CD4-positive, CD25-positive, alpha-beta regulatory T cell (primary cell): ENCODE results near the gene XXYLT1. TPM values are rescaled to one million over a fixed set of nuclear protein-coding genes. Genes with fewer than 3 reads are reported as not detected.

Experiments
- ATAC-seq, 2 donors: fragments of 150-1000 bp; cut with Tn5 transposase; one replicate each; pipeline ENCODE4 v1.10.0; 2021; ENCODE audit warnings: low read depth in 2 of 2, moderate number of reproducible peaks in 2 of 2, moderate library complexity in 1 of 2
- DNase-seq, 3 donors: peaks; one replicate each; pipeline versions ENCODE4 v3.0.0 to v3.0.0-alpha.2; 2012 to 2022; ENCODE audit warnings: mixed read lengths in 1 of 3
- H3K27ac ChIP-seq: one replicate; pipeline ENCODE4 v1.7.0; 2013; ENCODE audit warnings: mild to moderate bottlenecking, low read length; ENCODE audit not compliant: insufficient read depth, poor library complexity, severe bottlenecking
- H3K27me3 ChIP-seq: one replicate; pipeline ENCODE4 v1.7.0; 2013; ENCODE audit warnings: low read length; ENCODE audit not compliant: control insufficient read depth, insufficient read depth
- H3K36me3 ChIP-seq: one replicate; pipeline ENCODE4 v1.7.0; 2013; ENCODE audit warnings: mild to moderate bottlenecking, low read length, moderate library complexity; ENCODE audit not compliant: control insufficient read depth, insufficient read depth
- H3K4me1 ChIP-seq: 2 replicates; pipeline ENCODE4 v1.7.0; 2013; ENCODE audit warnings: mild to moderate bottlenecking, low read length; ENCODE audit not compliant: insufficient read depth, control insufficient read depth, poor library complexity, severe bottlenecking
- H3K4me3 ChIP-seq: one replicate; pipeline ENCODE4 v1.7.0; 2013; ENCODE audit warnings: low read depth, mild to moderate bottlenecking, low read length, moderate library complexity
- H3K9me3 ChIP-seq, 2 experiments: 1 replicate in 1 of 2; 2 replicates in 1 of 2; pipeline ENCODE4 v1.7.0; 2013; ENCODE audit warnings: low read length in 2 of 2, mild to moderate bottlenecking in 1 of 2, moderate library complexity in 1 of 2; ENCODE audit not compliant: control insufficient read depth in 2 of 2
- H3K27ac Mint-ChIP-seq, 3 donors: one replicate each; pipeline ENCODE4 v1.8.0; 2020 to 2022; ENCODE audit warnings: mild to moderate bottlenecking in 3 of 3, mixed read lengths in 3 of 3, moderate library complexity in 2 of 3
- H3K27me3 Mint-ChIP-seq: one replicate; pipeline ENCODE4 v1.8.0; 2022; ENCODE audit warnings: mild to moderate bottlenecking, mixed read lengths
- H3K36me3 Mint-ChIP-seq: one replicate; pipeline ENCODE4 v1.8.0; 2020; ENCODE audit warnings: mixed read lengths
- H3K4me1 Mint-ChIP-seq, 4 donors: one replicate each; pipeline ENCODE4 v1.8.0; 2020 to 2022; ENCODE audit warnings: mixed read lengths in 4 of 4, mild to moderate bottlenecking in 1 of 4
- H3K4me3 Mint-ChIP-seq, 4 donors: one replicate each; pipeline ENCODE4 v1.8.0; 2020 to 2022; ENCODE audit warnings: mild to moderate bottlenecking in 4 of 4, mixed read lengths in 4 of 4, moderate library complexity in 3 of 4
- H3K9me3 Mint-ChIP-seq, 7 donors: one replicate each; pipeline ENCODE4 v1.8.0; 2020 to 2022; ENCODE audit warnings: mixed read lengths in 7 of 7, mild to moderate bottlenecking in 3 of 7, moderate library complexity in 2 of 7
- polyA plus RNA-seq, 4 donors: library from polyadenylated mRNA; unstranded; fragments of 300-500 nt; fragmentation: Illumina TruSeq; gene quantifications; one replicate each; pipeline ENCODE4 v1.2.3, GENCODE V29; 2021
- total RNA-seq: library from RNA; stranded (reverse); gene quantifications from one replicate; pipeline ENCODE4 v1.2.3, GENCODE V29; 2022

The XXYLT1 gene
- total and polyA plus RNA-seq, 5 donors from 2014 or later = 3.9 to 6.4 (median 5.7) TPM

DNA sequence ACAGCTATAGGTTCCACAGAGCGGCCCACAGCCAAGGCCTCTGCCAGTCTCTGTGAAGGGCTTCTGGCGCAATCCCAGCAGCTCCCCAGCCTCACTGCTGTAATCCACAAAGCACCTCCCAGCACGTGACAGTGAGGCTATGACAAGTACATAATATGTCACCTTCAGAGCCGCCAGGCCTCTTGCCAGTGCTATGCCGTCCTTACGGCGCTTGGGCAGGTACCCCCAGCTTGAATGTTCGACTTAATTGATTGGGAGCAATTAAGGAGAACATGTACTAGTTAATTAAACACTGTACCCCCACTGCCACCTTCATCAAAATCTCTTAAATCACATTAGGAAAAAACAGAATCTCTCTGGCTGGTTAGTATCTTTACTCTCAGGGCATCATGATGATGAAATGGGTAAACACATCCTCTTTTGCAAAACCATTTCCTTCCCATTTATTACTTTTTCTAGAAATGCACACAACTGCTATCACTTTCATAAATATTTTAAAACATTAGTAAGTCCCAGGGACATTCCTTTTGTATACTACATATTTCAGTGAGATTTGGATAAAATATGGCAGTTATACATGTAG is 169.9 kb downstream of the XXYLT1 start:
- H3K36me3 Mint-ChIP-seq = no peaks in the 10 kb centered on the region
- H3K9me3 ChIP-seq = no peaks in the 10 kb centered on the region
- no peak overlapping the region for H3K4me3 Mint-ChIP-seq
- H3K4me3 ChIP-seq = no peak overlapping the region
- DNase-seq (no peak), ATAC-seq (peak in 1 of 2 donors; percentile 46)
- no peaks in the 10 kb centered on the region for H3K36me3 ChIP-seq
- H3K27ac ChIP-seq = no peak overlapping the region
- peak overlapping the region in 1 of 3 donors; percentile 30 for H3K27ac Mint-ChIP-seq
- no peaks in the 10 kb centered on the region for H3K27me3 Mint-ChIP-seq
- peaks cover 1% of the 10 kb centered on the region for H3K4me1 ChIP-seq
- no peaks in the 10 kb centered on the region for H3K27me3 ChIP-seq
- H3K4me1 Mint-ChIP-seq = peaks cover 0 to 15% (median 10%) of the 10 kb centered on the region in 4 donors
- H3K9me3 Mint-ChIP-seq = no peaks in the 10 kb centered on the region

DNA sequence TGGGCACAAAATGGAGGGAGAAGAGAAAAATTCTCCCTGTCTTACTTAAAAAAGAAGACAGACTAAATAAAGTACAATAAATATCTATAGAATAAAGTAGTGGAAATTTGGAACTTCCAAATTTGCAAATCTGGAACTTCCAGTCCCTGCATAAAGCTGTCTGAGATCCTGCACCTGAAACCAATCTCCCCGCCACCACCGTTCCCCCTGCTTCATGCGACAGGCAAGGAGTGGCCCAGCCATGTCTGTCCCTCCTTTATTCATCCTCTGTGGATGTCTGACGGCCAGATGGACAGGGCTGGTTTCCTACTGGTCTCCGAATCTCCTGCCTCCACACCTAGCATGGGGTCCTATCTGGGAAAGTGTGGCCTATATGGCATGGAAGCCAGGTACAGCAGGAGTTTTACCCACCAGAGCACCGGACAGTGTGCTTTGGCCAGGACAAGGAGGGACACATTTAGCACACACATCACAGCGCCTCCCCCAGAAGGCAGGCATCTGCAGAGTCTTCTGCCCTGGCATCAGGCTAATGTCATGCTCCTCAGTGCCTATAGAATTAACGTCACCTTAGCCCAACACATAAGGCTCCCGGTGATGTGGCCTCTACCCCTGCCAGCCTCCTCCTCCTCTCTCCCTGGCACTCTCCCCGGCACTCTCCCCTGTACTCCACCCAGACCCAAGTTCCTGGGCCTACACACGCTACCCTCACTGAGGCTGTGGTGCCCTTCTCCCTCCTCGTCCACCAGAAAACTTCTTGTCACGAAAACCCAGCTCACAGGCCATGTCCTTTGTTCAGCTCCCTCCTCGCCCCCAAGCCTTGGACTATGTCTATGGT is 170.8 kb downstream of the XXYLT1 start:
- Mint-ChIP-seq H3K9me3 (no peaks in the 10 kb centered on the region), H3K4me1 (peaks cover 0 to 12% (median 9%) of the 10 kb centered on the region in 4 donors), H3K4me3 (no peak overlapping the region), H3K27ac (peak overlapping the region in 1 of 3 donors; percentile 7), H3K27me3 (no peaks in the 10 kb centered on the region), H3K36me3 (no peaks in the 10 kb centered on the region)
- Histone ChIP-seq H3K36me3 (no peaks in the 10 kb centered on the region), H3K27ac (no peak overlapping the region), H3K4me1 (no peaks in the 10 kb centered on the region), H3K27me3 (no peaks in the 10 kb centered on the region), H3K9me3 (no peaks in the 10 kb centered on the region), H3K4me3 (no peak overlapping the region)
- ATAC-seq (no peak), DNase-seq (no peak)

DNA sequence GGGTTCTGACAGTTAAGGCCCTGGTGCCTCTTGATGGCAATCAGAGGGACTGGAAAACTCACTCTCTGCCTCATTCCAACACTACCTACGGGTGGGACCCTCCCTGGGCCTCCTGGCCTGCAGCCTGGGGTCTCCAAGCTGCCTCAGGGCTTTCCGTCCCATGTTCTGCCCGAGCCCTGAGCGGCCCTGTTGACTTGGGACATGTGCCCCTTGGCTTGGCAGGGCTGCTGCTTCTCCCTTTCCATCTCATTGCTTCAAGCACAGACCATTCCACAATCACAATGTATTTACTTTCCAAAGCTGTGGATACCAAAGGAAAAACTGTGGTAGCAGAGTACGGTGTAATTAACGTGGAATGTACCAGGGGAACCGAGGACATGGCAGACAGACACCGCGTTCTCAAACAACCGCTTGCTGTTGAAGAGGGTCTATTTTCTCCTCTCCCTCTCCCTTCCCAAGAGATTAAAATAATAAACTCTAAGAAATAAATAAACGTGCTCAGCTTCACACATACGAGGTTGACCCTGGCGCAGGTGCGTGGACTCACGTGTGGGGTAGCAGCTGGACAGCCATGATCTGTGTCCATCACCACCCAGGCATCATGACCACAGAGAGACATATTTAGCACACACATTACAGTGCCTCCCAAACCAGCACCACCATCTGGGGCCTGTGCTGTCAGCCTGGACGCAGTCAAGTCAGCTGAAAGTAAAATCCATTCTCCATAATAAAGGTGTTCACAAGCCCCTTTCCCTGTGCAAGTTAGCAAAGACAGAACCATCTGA is 172.0 kb downstream of the XXYLT1 start:
- peaks cover 0 to 12% (median 9%) of the 10 kb centered on the region in 4 donors for H3K4me1 Mint-ChIP-seq
- Histone ChIP-seq H3K4me1 (no peaks in the 10 kb centered on the region), H3K4me3 (no peak overlapping the region), H3K36me3 (no peaks in the 10 kb centered on the region), H3K27me3 (no peaks in the 10 kb centered on the region), H3K9me3 (no peaks in the 10 kb centered on the region), H3K27ac (no peak overlapping the region)
- peaks cover 0 to 3% (median 0%) of the 10 kb centered on the region in 7 donors for H3K9me3 Mint-ChIP-seq
- DNase-seq (no peak), ATAC-seq (no peak)
- H3K27ac Mint-ChIP-seq = peak overlapping the region in 2 of 3 donors; percentile 11 to 14
- H3K4me3 Mint-ChIP-seq = no peak overlapping the region
- H3K27me3 Mint-ChIP-seq = no peaks in the 10 kb centered on the region
- no peaks in the 10 kb centered on the region for H3K36me3 Mint-ChIP-seq

DNA sequence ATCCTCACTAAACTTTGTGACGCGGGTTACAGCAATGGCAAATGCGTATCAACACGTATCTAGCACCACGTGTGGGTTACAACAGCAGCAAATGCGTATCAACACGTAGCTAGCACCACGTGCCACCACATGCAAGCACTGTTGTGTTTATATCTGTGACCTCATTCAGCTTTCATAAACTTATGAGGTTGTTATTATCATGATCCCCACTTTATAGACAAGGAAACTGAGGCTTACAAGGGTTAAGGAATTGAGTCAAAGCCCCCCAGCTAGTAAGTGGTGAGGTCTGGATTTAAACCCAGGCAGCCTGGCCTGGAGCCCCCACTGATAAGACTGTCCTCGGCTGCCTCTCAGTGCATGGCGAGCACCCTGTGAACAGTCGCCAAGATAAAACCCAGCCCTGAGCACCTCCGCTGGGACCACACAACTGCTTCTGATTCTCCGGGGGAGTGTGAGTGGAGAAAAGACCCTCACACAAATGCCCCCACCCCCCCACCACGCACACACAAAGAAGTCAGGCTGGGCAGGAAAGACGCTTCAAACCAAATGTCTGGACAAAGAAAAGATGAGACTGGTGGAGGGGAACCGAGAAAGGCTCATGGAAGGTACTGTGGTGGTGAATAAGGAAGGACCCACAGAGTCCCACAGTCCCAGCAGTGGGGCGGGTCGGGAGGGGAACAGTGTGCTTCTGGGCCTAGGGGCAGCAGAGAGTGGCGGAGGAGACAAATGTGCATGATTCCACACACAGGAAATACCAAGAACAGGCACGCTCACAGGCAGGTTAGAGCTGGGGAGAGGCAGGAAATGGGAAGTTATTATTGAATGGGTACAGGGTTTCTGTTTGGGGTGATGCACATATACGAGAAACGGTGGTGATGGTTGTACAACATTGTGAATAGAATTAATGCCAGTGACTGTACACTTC is 173.4 kb downstream of the XXYLT1 start:
- Mint-ChIP-seq H3K27me3 (no peaks in the 10 kb centered on the region), H3K4me1 (peaks cover 0 to 12% (median 9%) of the 10 kb centered on the region in 4 donors), H3K9me3 (peaks cover 0 to 3% (median 0%) of the 10 kb centered on the region in 7 donors), H3K36me3 (no peaks in the 10 kb centered on the region), H3K27ac (peak overlapping the region in 1 of 3 donors; percentile 47), H3K4me3 (no peak overlapping the region)
- no peaks in the 10 kb centered on the region for H3K36me3 ChIP-seq
- ATAC-seq (no peak), DNase-seq (peak in 1 of 3 donors; percentile 15)
- no peak overlapping the region for H3K4me3 ChIP-seq
- no peaks in the 10 kb centered on the region for H3K4me1 ChIP-seq
- no peaks in the 10 kb centered on the region for H3K9me3 ChIP-seq
- no peaks in the 10 kb centered on the region for H3K27me3 ChIP-seq
- H3K27ac ChIP-seq = no peak overlapping the region

DNA sequence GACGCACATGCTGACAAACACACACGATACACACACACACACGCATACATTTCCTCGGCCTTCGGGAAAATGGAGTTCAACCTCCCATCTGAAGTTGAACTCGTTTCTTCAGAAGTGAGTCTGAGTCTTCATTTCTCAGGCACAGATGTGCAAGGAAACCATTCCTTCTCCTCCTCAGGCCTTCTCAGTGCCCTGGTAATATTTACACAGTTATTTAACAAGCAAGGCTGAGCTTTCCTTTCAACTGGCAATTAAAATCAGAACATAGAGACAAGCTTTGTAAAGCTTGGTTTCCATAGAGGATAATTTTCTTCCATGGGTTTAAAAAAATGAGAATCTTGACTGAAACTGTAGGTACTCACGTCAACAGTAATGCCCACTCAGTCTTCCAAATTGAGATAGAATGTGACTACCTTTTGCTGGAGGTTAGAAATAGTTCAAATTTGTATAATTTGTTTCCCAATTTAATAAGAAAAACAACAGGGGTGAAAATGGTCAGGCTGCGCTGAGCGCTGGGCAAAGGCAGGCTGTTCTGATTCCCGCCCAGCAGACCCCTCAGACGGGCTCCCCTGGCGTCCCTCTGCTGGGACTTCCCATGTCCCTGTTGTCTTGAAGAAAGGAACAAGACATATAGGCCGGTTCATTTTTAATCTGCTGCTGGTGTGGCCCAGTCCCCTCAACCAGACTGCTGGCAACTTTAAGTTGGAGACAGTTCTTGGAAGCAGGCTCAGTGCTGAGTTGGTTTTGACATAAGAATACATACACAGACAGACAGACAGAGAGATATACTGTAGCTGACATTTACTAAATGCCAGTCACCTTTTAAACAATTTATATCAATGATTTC is 174.3 kb downstream of the XXYLT1 start:
- peak overlapping the region in 1 of 3 donors; percentile 47 for H3K27ac Mint-ChIP-seq

DNA sequence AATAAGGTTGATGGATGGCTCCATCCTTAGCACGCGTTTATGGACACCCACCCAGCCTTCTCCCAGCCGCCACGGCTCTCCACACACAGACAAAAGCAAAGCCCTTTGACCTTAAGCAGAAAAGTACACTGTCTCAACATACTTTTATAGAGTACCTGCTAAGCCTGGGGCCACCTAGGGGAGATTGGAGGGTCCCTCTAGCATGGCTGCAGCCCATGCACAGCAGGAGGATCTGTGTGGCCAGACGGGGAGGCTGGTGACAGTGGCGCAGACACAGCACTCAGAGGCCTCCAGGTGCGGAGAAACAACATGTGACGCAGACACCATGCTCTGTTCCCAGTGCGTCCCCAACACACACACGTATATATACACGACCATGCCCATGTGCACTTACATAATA is 174.9 kb downstream of the XXYLT1 start:
- DNase-seq (no peak), ATAC-seq (no peak)
- Histone ChIP-seq H3K27me3 (no peaks in the 10 kb centered on the region), H3K27ac (no peak overlapping the region), H3K36me3 (no peaks in the 10 kb centered on the region), H3K4me3 (no peak overlapping the region), H3K9me3 (no peaks in the 10 kb centered on the region), H3K4me1 (no peaks in the 10 kb centered on the region)
- Mint-ChIP-seq H3K4me1 (peaks cover 0 to 8% (median 4%) of the 10 kb centered on the region in 4 donors), H3K27me3 (no peaks in the 10 kb centered on the region), H3K27ac (no peak overlapping the region), H3K9me3 (peaks cover 0 to 3% (median 0%) of the 10 kb centered on the region in 7 donors), H3K4me3 (no peak overlapping the region), H3K36me3 (no peaks in the 10 kb centered on the region)

More for the DNA sequence above, 174.3 kb downstream of the XXYLT1 start:
- H3K9me3 Mint-ChIP-seq = peaks cover 0 to 3% (median 0%) of the 10 kb centered on the region in 7 donors
- Histone ChIP-seq H3K9me3 (no peaks in the 10 kb centered on the region), H3K27ac (no peak overlapping the region), H3K4me3 (no peak overlapping the region), H3K36me3 (no peaks in the 10 kb centered on the region), H3K27me3 (no peaks in the 10 kb centered on the region), H3K4me1 (no peaks in the 10 kb centered on the region)
- H3K36me3 Mint-ChIP-seq = no peaks in the 10 kb centered on the region
- H3K27me3 Mint-ChIP-seq = no peaks in the 10 kb centered on the region
- H3K4me3 Mint-ChIP-seq = no peak overlapping the region
- ATAC-seq = no peak
- no peak for DNase-seq
- peaks cover 0 to 12% (median 9%) of the 10 kb centered on the region in 4 donors for H3K4me1 Mint-ChIP-seq
